ENCODE measurements around the gene UBR7.
A peak's percentile ranks its signal among the peaks of the same experiment; 100 is the strongest.

Gene UBR7

DNA sequence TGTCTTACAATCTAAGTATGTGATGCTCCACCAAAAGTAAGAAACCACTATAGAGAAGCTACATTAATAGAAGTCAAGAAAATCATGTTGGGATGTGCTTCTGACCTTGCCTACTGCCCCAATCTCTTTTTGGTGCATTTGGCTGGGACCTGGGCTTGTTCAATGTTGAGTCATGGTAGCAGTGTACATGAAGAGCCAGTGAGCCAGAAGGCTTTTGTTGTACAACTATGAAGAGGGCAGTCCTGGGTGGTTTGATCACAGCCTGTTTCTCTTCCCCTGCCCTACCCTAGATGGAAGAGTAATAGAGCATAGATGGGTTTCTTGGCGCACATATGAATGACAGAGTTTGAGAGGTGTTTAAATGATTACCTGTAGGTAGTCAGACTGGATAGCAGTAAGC, 56.4 kb downstream of the UBR7 start:
- Mint-ChIP-seq H3K27me3 (ENCODE audit: low read depth) (no peaks in the 10 kb centered on the region), H3K27ac (no peak overlapping the region), H3K9me3 (no peaks in the 10 kb centered on the region), H3K4me1 (ENCODE audit: low read depth) (peaks cover 7% of the 10 kb centered on the region), H3K4me3 (no peak overlapping the region), H3K36me3 (ENCODE audit: low read depth) (peaks cover 15% of the 10 kb centered on the region)

DNA sequence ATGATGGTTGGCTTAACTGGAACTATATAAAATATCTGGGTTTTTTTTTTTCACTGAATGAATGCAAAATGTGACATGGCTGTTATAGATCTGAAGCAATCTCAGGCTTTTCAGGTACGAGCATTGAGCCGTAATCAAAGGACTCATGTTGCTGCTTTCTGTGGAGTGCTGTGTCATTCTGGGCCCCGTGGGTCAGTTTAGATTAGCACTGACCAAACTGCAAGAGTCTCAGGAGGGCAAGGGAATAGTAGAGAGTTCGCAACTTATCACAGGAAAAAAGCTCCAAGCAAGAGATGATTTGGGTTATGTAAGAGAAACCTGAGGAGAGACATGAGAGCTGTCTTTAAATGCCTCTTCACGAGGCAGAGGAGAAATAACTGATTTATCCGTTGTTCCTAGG, 59.1 kb downstream of the UBR7 start:
- H3K27me3 Mint-ChIP-seq (ENCODE audit: low read depth) = no peaks in the 10 kb centered on the region
- no peaks in the 10 kb centered on the region for H3K9me3 Mint-ChIP-seq
- no peak overlapping the region for H3K27ac Mint-ChIP-seq
- H3K4me3 Mint-ChIP-seq = no peak overlapping the region
- peaks cover 7% of the 10 kb centered on the region for H3K4me1 Mint-ChIP-seq (ENCODE audit: low read depth)
- peaks cover 11% of the 10 kb centered on the region for H3K36me3 Mint-ChIP-seq (ENCODE audit: low read depth)

DNA sequence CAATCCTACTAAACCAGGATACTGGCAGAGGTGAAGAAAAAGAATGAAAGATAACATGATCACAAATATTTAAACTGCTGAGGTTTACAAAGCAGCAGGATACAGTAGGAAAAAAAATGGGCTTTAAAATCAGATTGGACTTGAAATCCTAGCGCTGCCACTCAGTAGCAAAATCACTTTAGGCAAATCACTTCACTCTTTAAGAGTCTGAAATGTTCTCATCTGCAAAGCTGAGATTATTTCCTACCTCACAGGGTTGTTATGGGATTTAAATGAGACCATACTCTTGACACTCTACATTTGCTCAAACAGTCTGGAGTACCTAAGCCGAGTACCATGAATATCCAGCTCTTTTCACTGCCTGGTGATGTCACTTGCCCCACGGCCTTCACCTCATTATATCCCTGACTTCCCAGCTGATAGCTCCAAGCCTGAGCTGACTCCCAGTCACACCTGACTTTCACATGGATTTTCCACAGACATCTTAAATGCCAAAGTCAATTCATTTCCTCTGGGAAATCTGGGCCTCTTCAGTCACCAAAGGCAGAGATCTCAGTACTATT, 60.2 kb downstream of the UBR7 start:
- peaks cover 11% of the 10 kb centered on the region for H3K36me3 Mint-ChIP-seq (ENCODE audit: low read depth)
- H3K27me3 Mint-ChIP-seq (ENCODE audit: low read depth) = no peaks in the 10 kb centered on the region
- H3K4me3 Mint-ChIP-seq = no peak overlapping the region
- no peaks in the 10 kb centered on the region for H3K9me3 Mint-ChIP-seq
- peaks cover 7% of the 10 kb centered on the region for H3K4me1 Mint-ChIP-seq (ENCODE audit: low read depth)
- no peak overlapping the region for H3K27ac Mint-ChIP-seq

DNA sequence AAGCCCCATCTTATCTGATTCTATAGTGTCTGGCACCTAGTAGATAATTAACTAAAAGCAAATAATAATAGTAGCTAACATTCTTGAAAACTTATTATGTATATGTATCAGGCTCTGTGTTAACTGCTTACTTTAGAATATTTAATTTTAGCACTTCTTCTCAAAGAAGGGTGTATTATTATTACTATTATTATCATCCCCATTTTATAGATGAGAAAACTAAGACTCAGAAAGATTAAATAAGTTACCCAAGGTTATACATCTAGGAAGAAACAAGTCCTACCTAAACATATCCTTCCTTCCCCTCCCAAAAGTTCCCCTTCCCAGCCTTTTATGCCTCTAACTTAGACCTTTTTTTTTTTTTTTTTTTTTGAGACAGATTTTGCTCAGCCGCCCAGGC, 61.4 kb downstream of the UBR7 start:
- no peak overlapping the region for H3K27ac Mint-ChIP-seq
- no peaks in the 10 kb centered on the region for H3K9me3 Mint-ChIP-seq
- peaks cover 7% of the 10 kb centered on the region for H3K4me1 Mint-ChIP-seq (ENCODE audit: low read depth)

DNA sequence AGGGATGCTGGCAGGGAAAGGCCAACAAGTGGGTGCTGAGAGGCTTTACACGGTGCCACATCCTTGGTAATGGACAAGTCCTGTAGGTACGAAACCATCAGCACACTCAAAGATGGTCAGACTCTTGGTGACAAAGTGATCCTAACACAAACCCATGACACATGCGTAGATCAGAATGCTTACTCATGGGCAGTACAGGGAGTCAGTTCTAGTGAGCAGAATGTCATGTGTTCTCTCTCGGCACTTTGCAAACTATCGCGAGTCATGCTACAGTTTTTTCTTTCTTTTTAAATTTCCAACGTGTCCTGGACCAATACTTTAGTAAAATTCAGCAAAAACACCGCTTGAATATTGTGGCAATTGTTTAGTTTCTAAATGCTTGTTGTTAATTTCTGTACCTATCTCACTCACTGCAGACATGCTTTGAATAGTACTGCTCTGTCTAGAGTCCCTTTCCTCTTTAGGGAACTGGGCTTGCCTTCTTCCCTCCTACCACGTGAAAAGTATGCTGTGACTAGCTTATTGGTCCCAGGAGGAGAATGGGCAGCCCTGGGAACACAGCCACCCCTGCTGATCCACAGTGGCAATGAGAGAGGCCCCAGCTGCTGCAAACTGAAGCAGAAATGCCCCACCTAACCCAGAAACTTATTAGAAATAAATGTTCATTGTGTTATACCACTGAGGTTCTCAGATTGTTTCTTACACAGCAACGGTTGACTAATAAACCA, 62.4 kb downstream of the UBR7 start:
- Mint-ChIP-seq H3K9me3 (no peaks in the 10 kb centered on the region), H3K27me3 (ENCODE audit: low read depth) (no peaks in the 10 kb centered on the region), H3K4me3 (no peak overlapping the region), H3K36me3 (ENCODE audit: low read depth) (no peaks in the 10 kb centered on the region), H3K4me1 (ENCODE audit: low read depth) (no peaks in the 10 kb centered on the region), H3K27ac (no peak overlapping the region)

More for the DNA sequence above, 61.4 kb downstream of the UBR7 start:
- Mint-ChIP-seq H3K36me3 (ENCODE audit: low read depth) (peaks cover 6% of the 10 kb centered on the region), H3K4me3 (no peak overlapping the region), H3K27me3 (ENCODE audit: low read depth) (no peaks in the 10 kb centered on the region)

DNA sequence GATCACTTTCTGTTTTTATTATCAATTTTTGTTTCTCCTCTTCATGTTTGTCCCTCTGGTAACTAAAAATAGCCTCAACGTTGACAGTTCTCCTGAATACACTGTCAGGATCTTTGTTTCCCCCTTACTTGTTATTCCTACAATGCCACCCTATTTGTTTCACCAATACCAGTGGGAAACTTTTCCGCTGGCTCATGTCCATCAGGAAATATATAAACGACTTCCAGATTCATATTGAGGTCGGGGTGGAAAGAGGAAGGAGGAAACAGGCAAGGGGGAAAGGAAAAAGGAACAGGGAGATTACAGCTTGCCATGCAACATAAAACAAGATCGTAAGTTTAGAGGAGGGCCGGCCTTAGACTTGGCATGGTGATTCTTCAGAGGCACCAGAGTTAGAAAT, 64.1 kb downstream of the UBR7 start:
- Mint-ChIP-seq H3K27me3 (ENCODE audit: low read depth) (no peaks in the 10 kb centered on the region), H3K4me1 (ENCODE audit: low read depth) (no peaks in the 10 kb centered on the region), H3K36me3 (ENCODE audit: low read depth) (no peaks in the 10 kb centered on the region), H3K9me3 (no peaks in the 10 kb centered on the region), H3K27ac (no peak overlapping the region), H3K4me3 (no peak overlapping the region)

DNA sequence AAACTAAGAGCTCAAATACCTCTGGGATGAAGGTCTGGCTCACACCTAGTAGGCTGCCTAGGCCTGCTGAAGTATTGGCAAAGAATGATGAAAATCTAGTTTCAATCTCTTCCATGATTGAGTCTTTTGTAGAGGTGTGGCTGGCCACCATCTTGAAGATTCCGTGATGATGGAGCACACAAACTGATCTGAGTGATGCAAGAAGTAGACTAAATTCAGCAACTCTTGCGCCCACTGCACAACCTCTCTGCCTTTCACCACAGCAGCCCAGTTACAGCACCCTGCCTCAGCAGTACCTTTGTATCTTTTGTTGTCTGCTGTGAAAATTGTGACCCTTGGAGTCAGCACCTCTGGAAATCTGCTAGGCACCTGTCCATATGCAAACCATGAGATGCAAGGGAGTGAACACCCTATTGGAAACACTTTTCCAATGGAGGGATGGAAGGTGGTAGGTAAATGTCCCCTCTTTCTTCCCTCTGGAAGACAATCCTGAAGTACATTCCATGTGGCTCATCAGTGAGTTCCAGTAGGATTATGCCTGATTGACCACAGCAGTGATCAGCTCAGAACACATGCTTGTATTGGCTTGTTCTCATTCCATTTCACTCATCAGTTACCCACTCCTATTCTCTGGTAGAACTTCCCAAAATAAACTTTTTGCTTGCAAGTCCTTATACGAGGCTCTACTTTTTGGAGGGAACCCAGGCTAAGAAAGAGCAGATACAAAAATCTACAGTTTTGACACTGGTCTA, 67.2 kb downstream of the UBR7 start:
- Mint-ChIP-seq H3K9me3 (no peaks in the 10 kb centered on the region), H3K27ac (peak overlapping the region; percentile 17), H3K4me3 (no peak overlapping the region)

DNA sequence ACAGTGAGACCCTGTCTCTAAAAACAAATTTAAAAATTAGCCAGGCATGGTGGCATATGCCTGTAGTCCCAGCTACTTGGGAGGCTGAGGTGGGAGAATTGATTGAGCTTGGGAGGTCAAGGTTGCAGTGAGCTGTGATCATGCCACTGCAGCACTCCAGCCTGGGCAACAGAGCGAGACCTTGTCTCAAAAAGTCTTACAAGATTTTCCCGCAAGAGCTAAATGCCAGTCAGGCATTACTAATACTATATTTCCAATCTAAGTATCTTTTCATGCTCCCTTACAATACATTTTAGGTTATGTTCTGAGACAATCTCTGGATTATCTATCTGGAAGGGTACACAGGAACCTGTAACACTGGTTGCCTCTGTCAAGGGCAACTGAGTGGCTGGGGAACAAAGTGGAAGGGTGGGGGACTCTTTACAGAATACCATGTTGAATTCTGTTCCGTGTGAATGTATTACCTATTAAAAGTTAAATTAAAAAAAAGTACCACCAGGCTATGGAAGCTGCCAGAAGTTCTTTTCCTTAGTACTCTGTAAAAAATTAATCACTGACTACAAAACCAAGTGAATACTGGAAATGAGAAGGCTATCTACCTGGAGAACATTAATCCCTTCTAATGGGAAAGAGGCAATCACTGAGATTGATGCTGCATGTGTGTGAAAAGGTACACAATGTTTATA, 69.1 kb downstream of the UBR7 start:
- Mint-ChIP-seq H3K27me3 (ENCODE audit: low read depth) (no peaks in the 10 kb centered on the region), H3K36me3 (ENCODE audit: low read depth) (peaks cover 2% of the 10 kb centered on the region), H3K4me1 (ENCODE audit: low read depth) (no peaks in the 10 kb centered on the region), H3K27ac (no peak overlapping the region), H3K4me3 (no peak overlapping the region), H3K9me3 (no peaks in the 10 kb centered on the region)

More for the DNA sequence above, 67.2 kb downstream of the UBR7 start:
- Mint-ChIP-seq H3K36me3 (ENCODE audit: low read depth) (peaks cover 2% of the 10 kb centered on the region), H3K4me1 (ENCODE audit: low read depth) (no peaks in the 10 kb centered on the region), H3K27me3 (ENCODE audit: low read depth) (no peaks in the 10 kb centered on the region)
